T-helper 1 cell treated with Interleukin-12 subunit alpha and Interleukin-12 subunit beta and Interleukin-4 antibody, amounts not matched to agents 30 ng/mL and 1 ng/mL, for 36 hours (primary cell): ENCODE measurements around the gene INAVA. TPM values are rescaled to one million over a fixed set of nuclear protein-coding genes. Genes with fewer than 3 reads are reported as not detected.
"Not testable (repeated sequence)": the region's sequence is repeated elsewhere in the genome, so short reads cannot be mapped to it uniquely, and the experiment has no call there.

ENCODE experiments used
- intact Hi-C: fragments of 100-400 bp; cut with micrococcal nuclease; formaldehyde crosslinking; loops from one replicate; pipeline ENCODE4 v1.15.1; 2024
- total RNA-seq: library from RNA; stranded (reverse); gene quantifications from 2 replicates; pipeline ENCODE4 v1.2.3, GENCODE V29; 2022

INAVA gene
- total RNA-seq, 1 donor from 2014 or later = not detected

DNA sequence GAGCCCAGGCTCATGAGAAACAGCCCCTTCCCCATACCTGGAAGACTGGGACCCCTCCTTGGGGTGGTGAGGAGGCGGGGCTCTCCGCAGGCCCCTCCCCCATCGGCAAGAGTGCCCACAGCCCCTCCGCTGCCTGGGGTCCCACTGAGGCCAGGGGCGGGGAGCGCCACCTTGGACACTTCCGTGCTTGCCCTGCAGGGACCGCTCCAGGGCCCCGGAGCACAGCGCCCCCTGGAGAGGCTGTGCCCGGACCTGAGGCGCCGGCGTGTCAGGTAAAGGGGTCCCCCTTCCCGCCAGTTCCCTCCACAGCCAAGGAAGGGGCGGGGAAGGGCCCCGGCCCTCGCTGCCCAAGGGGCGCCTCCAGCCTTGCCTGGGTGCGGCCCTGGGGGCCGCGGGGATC is 21.5 kb downstream of the INAVA start:
- intact Hi-C loops = no loop called here

DNA sequence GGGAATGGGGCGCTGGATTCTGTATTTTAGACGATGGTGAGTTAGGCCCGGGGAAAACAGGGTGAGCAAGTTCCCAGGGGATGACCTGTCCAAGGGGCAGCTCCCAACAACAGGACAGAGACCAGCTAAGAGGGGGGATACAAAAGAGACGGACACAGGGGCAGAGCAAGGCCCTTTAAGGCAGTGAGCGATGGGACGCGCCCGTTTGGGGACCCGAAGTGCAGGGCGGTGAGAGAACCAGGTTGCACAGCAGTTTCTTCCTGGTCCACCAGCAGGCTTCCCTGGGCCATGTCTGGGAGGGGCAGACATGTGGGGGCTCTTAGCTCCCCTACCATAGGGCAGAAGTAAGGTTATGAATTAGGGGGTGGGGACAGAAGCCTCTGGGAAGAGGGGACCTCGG is 22.0 kb downstream of the INAVA start:
- intact Hi-C loops = no loop called here

DNA sequence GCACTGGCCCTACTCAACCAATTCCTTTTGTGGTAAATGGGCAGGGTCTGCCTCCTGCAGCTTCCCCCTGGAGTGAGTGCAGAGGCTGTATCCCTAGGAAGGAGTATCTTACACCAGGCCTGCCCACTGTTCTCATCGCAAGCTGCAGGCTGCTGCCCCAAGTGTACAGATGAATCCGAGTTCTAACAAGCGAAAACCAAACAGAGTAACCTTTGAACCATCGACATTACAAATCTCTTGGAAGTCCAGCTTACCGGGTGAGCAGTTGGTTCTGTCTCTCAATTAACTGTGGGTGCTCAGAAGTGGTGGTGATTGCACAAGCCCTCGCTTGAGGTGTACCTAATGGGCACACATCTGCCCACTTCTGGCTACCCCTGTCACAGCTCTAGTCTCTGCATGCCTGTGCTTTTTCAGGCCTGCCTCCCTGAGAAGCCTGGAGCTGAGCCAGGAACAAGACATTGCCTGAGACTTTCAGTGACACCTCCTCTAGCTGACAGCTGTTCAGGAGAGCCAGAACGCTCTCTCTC is 22.7 kb downstream of the INAVA start:
- intact Hi-C loops = no loop called here

DNA sequence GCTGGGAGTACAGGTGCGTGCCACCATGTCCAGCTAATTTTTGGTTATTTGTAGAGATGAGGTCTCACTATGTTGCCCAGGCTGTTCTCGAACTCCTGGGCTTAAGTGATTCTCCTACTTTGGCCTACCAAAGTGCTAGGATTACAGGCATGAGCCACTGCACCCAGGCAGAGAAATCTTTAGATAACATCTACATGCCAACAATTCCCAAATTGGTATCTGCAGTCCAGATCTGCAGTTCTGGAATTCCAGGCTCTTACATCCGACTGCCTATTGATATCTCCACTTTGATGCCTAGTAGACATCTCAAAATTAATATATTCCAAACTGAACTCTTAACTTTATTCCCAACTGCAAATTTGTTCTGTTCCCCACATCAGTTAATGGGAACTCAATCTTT is 23.3 kb downstream of the INAVA start:
- intact Hi-C loops = no loop called here

DNA sequence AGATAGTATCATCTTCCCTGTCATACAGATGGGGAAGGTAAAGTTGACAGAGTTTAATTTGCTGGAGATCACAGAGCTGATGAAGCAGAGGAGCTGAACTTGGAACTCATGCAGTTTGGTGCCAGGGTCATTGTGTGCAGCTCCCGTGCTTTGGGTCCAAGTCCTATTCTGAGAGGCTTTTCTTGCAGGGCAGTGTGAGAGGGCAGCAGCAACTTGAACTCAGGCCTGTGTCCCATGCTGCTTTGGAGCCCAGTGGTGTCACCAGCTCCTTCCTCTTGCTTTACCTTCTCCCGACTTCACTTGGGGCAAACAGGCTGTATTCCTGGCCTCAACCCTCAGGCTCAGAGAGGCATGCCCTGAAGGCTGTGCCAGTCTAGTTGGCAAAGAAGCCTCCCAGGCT is 24.7 kb downstream of the INAVA start:
- intact Hi-C loops = no loop called here

DNA sequence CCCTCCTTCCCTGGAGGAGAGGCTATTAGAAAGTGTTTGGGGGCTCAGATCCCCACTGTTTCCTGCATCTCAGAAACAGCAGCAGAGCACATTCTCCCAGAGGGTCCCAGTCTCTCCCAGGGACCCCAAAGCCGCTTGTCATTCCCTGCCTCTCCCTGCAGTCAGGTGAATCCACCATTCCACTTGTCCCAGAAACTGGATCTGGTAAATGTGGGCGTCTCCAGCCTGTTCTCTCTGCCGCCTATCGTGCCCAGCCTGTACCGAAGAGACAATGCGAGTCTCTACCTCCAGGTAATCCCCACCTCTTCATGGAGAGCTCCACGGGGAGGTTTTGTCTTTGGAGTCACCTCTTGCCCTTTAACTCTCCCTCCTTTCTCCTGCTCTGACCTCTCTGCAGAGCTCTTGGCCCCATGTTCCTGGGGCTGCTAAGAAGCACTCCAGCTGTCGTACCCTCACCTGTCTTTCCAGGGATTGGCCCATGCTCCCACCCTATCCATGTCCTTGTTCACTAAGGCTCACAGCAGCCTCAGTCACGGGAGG is 26.9 kb downstream of the INAVA start:
- intact Hi-C loops = loop anchor here (5.0 kb wide), 1 partner anchor 34 kb away; no protein-coding TSS in a partner anchor

GRCh38 chr1:200922406-200922805 is 27.7 kb downstream of the INAVA start:
- intact Hi-C loops = loop anchor here (5.0 kb wide), 1 partner anchor 35 kb away; no protein-coding TSS in a partner anchor

GRCh38 chr1:200923601-200924000 is 28.9 kb downstream of the INAVA start:
- intact Hi-C loops = loop anchor here (5.0 kb wide), 1 partner anchor 36 kb away; no protein-coding TSS in a partner anchor

DNA sequence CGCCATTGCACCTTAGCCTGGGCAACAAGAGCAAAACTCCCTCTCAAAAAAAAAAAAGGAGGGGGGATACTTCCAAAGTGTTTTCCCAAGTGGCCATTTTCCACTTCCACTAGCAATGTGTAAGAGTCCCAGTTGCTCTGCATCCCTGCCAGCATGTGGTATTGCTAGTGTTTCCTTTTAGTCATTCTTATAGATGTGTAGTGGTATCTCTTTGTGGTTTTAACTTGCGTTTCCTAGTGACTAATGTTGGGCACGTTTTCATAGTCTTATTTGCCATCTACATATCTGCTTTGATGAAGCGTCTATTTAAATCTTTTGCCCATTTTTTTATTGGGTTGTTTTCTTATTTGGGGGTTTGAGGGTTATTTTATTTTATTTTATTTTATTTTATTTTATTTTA is 31.1 kb downstream of the INAVA start:
- intact Hi-C loops = no loop called here

- intact Hi-C loops = no loop called here
Observed at GRCh38 chr1:200929530-200930278, 35.0 kb downstream of the INAVA start.

GRCh38 chr1:200930285-200930684 is 35.6 kb downstream of the INAVA start:
- intact Hi-C loops = not testable (repeated sequence)

GRCh38 chr1:200931776-200932175 is 37.1 kb downstream of the INAVA start:
- intact Hi-C loops = no loop called here

DNA sequence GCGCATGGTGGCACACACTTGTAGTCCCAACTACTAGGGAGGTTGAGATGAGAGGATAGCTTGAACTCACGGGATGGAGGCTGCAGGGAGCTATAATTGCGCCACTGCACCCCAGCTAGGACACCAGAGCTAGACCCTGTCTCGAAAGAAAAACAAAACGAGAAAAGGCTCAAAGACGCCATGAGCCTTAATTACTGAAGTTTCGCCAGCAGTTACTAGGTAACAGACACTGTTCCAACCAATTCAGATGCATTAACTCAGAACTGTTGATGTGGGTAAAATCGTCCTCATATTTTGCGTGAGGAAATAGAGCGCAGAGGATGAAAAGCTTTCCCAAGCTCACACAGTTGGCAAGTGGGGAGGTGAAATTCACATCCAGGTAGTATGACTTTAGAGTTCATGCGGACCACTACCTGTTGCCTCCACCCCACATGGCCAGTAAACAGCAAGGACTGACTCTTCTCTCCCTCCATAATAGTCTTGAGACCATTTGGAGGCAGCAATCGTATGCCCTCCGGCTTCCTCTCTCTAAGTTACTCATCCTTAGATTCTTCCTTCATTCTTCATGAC is 40.1 kb downstream of the INAVA start:
- intact Hi-C loops = no loop called here

- intact Hi-C loops = not testable (repeated sequence)
Observed at GRCh38 chr1:200935286-200935962, 40.7 kb downstream of the INAVA start.

GRCh38 chr1:200938955-200939354 is 44.3 kb downstream of the INAVA start:
- intact Hi-C loops = no loop called here

GRCh38 chr1:200945111-200945510 is 50.4 kb downstream of the INAVA start:
- intact Hi-C loops = no loop called here

DNA sequence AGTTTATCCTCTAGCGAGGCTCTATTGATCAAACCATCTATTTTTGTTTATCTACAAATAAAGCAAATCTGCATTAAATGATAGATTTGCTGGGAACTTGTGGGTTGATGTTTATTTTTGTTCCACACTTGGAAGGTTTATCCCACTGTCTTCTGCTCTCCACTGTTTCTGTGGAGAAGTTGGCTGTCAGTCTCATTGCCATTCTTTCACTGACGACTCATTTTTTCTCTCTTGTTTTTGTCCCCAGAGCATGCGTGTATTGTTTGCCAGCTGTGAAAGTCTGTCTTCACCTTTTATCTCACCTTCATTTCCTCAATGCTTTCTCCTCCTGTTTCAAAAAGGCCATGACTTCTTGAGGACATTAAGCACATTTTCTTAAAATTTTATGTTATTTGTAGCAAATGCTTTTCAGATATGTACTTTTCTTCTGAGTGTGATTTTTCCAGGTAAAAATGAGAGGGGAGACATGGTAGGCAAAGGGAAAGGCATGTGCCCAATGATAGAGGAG is 52.4 kb downstream of the INAVA start:
- intact Hi-C loops = no loop called here

- intact Hi-C loops = no loop called here
Observed at GRCh38 chr1:200949626-200950025, 54.9 kb downstream of the INAVA start.

DNA sequence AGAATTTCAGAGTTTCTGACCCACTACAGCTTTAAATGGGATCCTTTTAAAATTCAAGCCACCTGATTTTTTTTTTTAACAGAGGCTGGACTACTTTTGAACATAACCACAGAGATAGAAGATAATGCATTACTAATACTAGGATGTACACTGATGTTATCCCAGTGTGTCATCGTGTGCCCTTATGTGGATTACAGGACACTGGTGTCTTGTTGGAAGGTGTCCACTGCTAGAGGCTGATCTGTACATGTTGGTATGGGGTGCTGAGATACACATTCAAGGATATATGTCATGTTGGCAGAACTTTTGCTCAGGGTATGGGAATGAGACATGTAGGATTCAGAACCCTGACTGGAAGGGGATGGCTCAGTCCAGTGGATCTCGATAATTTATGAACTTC is 56.3 kb downstream of the INAVA start:
- intact Hi-C loops = no loop called here

DNA sequence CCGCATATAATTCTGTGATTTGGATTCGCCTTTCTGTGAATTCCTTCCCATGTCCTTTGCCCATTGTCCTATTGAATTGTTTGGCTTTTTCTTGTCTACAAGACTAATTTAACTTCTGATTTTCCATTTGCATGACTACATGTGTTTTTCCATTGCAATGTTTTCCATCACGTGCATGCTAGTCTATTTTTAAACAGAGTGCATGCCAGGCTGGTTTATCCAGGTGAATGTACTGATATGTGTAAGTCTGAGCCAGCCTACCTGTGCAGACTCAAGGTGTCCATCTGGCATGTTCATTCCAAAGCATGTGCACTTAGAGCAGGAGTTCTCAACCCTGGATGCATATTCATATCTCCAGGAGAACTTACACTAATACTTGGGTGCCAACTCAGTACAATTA is 59.7 kb downstream of the INAVA start:
- intact Hi-C loops = no loop called here

- intact Hi-C loops = no loop called here
Observed at GRCh38 chr1:200958597-200958996, 63.9 kb downstream of the INAVA start.
